WTC11 (cell line): ENCODE results near the gene SHLD1. TPM values are rescaled to one million over a fixed set of nuclear protein-coding genes. Genes with fewer than 3 reads are reported as not detected.

Experiments
- ATAC-seq: fragments of 200-7000 bp; cut with Tn5 transposase; 2 replicates; pipeline ENCODE4 v1.10.0; 2021; ENCODE audit warnings: mild to moderate bottlenecking, moderate library complexity
- CTCF ChIA-PET: fragments of 300-600 bp; sonication (Branson Sonifier 250); formaldehyde crosslinking; loops from one replicate; lab custom pipeline; 2021; ENCODE audit warnings: antibody characterized with exemption; lab: Charles Lee
- POLR2A ChIA-PET: fragments of 350-600 bp; sonication (Branson Sonifier 250); formaldehyde crosslinking; loops from one replicate; lab custom pipeline; 2021; ENCODE audit warnings: antibody characterized with exemption; lab: Charles Lee
- DNase-seq: peaks from one replicate; pipeline ENCODE4 v3.0.0; 2021; ENCODE audit warnings: low spot score
- H3K27ac Mint-ChIP-seq: 2 replicates; pipeline ENCODE4 v1.8.0; 2021; ENCODE audit warnings: mixed read lengths
- H3K27me3 Mint-ChIP-seq: 2 replicates; pipeline ENCODE4 v1.8.0; 2021; ENCODE audit warnings: low read depth, mild to moderate bottlenecking, moderate library complexity, mixed read lengths
- H3K36me3 Mint-ChIP-seq: 2 replicates; pipeline ENCODE4 v1.8.0; 2021; ENCODE audit warnings: mixed read lengths
- H3K4me1 Mint-ChIP-seq: 2 replicates; pipeline ENCODE4 v1.8.0; 2022; ENCODE audit warnings: mixed read lengths
- H3K4me3 Mint-ChIP-seq: 2 replicates; pipeline ENCODE4 v1.8.0; 2021; ENCODE audit warnings: mild to moderate bottlenecking, moderate library complexity, mixed read lengths
- H3K9me3 Mint-ChIP-seq: 2 replicates; pipeline ENCODE4 v1.8.0; 2021; ENCODE audit warnings: mixed read lengths
- JUN ChIP-seq: sonication (generic); formaldehyde crosslinking; IDR thresholded peaks from 2 replicates; pipeline ENCODE4 v1.8.0; 2023; ENCODE audit warnings: mild to moderate bottlenecking, missing genetic modification reagents
- MXD4 ChIP-seq: fragments of 250-450 bp; sonication (Bioruptor Pico); IDR thresholded peaks from 2 replicates; pipeline ENCODE4 v1.8.0; 2021; ENCODE audit warnings: mild to moderate bottlenecking, moderate library complexity, borderline replicate concordance
- NFATC4 ChIP-seq: fragments of 250-450 bp; sonication (Bioruptor Pico); IDR thresholded peaks from 2 replicates; pipeline ENCODE4 v1.9.0; 2021; ENCODE audit warnings: mild to moderate bottlenecking
- total RNA-seq: library from RNA; stranded (reverse); gene quantifications from 3 replicates; pipeline ENCODE4 v1.2.3, GENCODE V29; 2021
- TF ChIP-seq, protein P1 (sequence below): fragments of 250-450 bp; sonication (Bioruptor Pico); conservative IDR thresholded peaks from 2 replicates; pipeline ENCODE4 v1.9.0; 2021; ENCODE audit warnings: mild to moderate bottlenecking

SHLD1 gene
- total RNA-seq, 1 experiment from 2014 or later: 4.1 TPM

DNA sequence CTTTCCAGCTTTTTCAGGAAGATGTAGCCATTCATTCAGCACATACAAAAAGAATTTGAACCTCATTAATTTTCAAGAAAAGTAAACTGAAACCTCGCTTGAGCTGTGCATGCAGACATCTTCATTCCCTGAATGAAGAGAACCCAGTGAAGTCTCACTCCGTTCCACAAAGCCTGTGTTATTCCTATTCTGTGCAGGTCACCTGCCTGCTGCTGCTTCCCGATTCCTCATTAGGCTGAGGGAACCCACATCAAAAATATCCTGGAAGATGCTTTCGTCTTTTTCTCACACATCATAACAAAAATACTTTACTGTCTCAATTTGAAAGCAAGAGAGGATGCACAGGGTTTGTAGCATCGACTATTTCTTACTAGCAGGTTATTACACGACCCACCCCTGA, 160.0 kb downstream of the SHLD1 start (continued):
- TF ChIP-seq MXD4: no peak
- no peak for TF ChIP-seq NFATC4 (CRISPR knock-in tag)
- TF ChIP-seq, protein P1, sequence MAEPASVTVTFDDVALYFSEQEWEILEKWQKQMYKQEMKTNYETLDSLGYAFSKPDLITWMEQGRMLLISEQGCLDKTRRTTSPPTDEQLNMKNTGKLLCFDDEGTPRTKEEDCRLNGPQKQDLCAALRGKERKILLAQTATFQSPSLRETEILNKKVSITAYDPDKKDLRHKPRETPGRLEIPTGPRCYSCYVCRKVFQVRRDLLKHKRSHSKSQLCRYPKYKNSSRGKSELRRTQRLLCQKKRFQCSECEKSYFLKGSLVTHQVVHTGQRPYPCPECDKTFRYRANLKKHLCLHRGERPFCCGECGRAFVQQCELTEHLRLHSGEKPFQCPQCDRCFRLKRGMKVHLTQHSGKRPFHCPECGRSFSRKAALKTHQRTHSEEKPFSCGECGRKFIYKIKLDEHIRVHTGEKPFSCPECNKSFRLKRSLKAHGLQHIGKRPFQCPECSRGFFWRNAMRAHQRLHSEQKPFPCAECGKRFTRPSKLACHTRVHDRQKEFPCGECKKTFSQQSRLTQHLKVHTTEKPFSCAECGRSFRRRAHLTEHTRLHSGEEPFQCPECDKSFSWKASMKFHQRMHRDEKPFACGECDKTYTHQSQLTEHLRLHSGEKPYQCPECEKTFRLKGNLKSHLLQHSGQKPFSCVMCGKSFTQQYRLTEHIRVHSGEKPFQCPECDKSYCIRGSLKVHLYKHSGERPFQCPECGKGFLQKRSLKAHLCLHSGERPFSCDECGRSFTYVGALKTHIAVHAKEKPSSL (CRISPR knock-in tag): no peak
- TF ChIP-seq, all 79 proteins: peak for 0

GRCh38 chr20:5913166-5913565, 163.0 kb downstream of the SHLD1 start:
- DNase-seq: no peak
- H3K27me3 Mint-ChIP-seq: peaks cover 24% of the 10 kb centered on the region
- TF ChIP-seq JUN (CRISPR knock-in tag): no peak
- peaks cover 27% of the 10 kb centered on the region for H3K4me1 Mint-ChIP-seq
- POLR2A ChIA-PET: no interaction called here
- no peak overlapping the region for H3K27ac Mint-ChIP-seq
- CTCF ChIA-PET: no interaction called here
- no peaks in the 10 kb centered on the region for H3K9me3 Mint-ChIP-seq
- no peaks in the 10 kb centered on the region for H3K36me3 Mint-ChIP-seq
- no peak for ATAC-seq
- no peak overlapping the region for H3K4me3 Mint-ChIP-seq

Other genes starting within 250 kb of the SHLD1 start
- gene GPCPD1, start 139.4 kb upstream of the SHLD1 start, total RNA-seq: 9.5 to 11.9 TPM (median 10.1 TPM) in 3 replicates
- 1.3 to 1.4 TPM (median 1.4 TPM) in 3 replicates for gene CHGB, start 161.1 kb downstream of the SHLD1 start, total RNA-seq
- 15.4 to 17.2 TPM (median 16.7 TPM) in 3 replicates for gene TRMT6, start 200.1 kb downstream of the SHLD1 start, total RNA-seq
- gene MCM8, start 200.3 kb downstream of the SHLD1 start, total RNA-seq: 28.0 to 29.5 TPM (median 29.5 TPM) in 3 replicates